Trophoblast cell (in vitro differentiated cells and primary cell): ENCODE data around the gene FIGLA.
A peak's percentile ranks its signal among the peaks of the same experiment; 100 is the strongest.

Experiments
- DNase-seq, 2 donors: peaks; one replicate each; pipeline ENCODE4 v3.0.0-alpha.2; 2016
- H2AFZ ChIP-seq: 2 replicates; pipeline ENCODE4 v1.6.1; 2013; ENCODE audit warnings: low read length, moderate library complexity, mild to moderate bottlenecking; ENCODE audit not compliant: insufficient read depth, poor library complexity
- H2AK5ac ChIP-seq: 2 replicates; pipeline ENCODE4 v1.6.1; 2013; ENCODE audit warnings: mild to moderate bottlenecking, low read length
- H2BK120ac ChIP-seq: 2 replicates; pipeline ENCODE4 v1.6.1; 2013; ENCODE audit warnings: low read length, mild to moderate bottlenecking, moderate library complexity; ENCODE audit not compliant: insufficient read depth, poor library complexity
- H2BK12ac ChIP-seq: 2 replicates; pipeline ENCODE4 v1.6.1; 2013; ENCODE audit warnings: mild to moderate bottlenecking, low read length, moderate library complexity
- H2BK5ac ChIP-seq: 2 replicates; pipeline ENCODE4 v1.6.1; 2013; ENCODE audit warnings: low read length, low read depth, moderate library complexity, mild to moderate bottlenecking; ENCODE audit not compliant: poor library complexity
- H3K14ac ChIP-seq: 2 replicates; pipeline ENCODE4 v1.6.1; 2013; ENCODE audit warnings: mild to moderate bottlenecking, low read length
- H3K18ac ChIP-seq: 2 replicates; pipeline ENCODE4 v1.6.1; 2013; ENCODE audit warnings: mild to moderate bottlenecking, low read length
- H3K23ac ChIP-seq: 2 replicates; pipeline ENCODE4 v1.6.1; 2013; ENCODE audit warnings: low read length
- H3K27ac ChIP-seq: 2 replicates; pipeline ENCODE4 v1.5.1; 2013; ENCODE audit warnings: low read depth, mild to moderate bottlenecking, inconsistent platforms, low read length, moderate library complexity
- H3K27me3 ChIP-seq: 2 replicates; pipeline ENCODE4 v1.6.1; 2013; ENCODE audit warnings: inconsistent platforms, mild to moderate bottlenecking, low read length, moderate library complexity; ENCODE audit not compliant: insufficient read depth
- H3K36me3 ChIP-seq, 2 experiments: 1 replicate in 1 of 2; 2 replicates in 1 of 2; pipeline ENCODE4 v1.6.1; 2013; ENCODE audit warnings: low read length in 2 of 2, mild to moderate bottlenecking in 2 of 2, moderate library complexity in 1 of 2; ENCODE audit not compliant: insufficient read depth in 2 of 2, control insufficient read depth in 1 of 2
- H3K4ac ChIP-seq: 2 replicates; pipeline ENCODE4 v1.6.1; 2013; ENCODE audit warnings: low read depth, mild to moderate bottlenecking, low read length, moderate library complexity
- H3K4me1 ChIP-seq, 2 experiments: 1 replicate in 1 of 2; 2 replicates in 1 of 2; pipeline ENCODE4 v1.6.1; 2013; ENCODE audit warnings: low read length in 2 of 2, mild to moderate bottlenecking in 2 of 2, moderate library complexity in 1 of 2; ENCODE audit not compliant: insufficient read depth in 2 of 2, control insufficient read depth in 1 of 2
- H3K4me2 ChIP-seq: 2 replicates; pipeline ENCODE4 v1.6.1; 2013; ENCODE audit warnings: inconsistent platforms, mild to moderate bottlenecking, low read length, moderate library complexity
- H3K4me3 ChIP-seq: 2 replicates; pipeline ENCODE4 v1.5.1; 2013; ENCODE audit warnings: mild to moderate bottlenecking, low read depth, low read length, inconsistent platforms
- H3K79me1 ChIP-seq: one replicate; pipeline ENCODE4 v1.6.1; 2013; ENCODE audit warnings: low read length
- H3K79me2 ChIP-seq: 2 replicates; pipeline ENCODE4 v1.6.1; 2013; ENCODE audit warnings: low read length, mild to moderate bottlenecking; ENCODE audit not compliant: control insufficient read depth, insufficient read depth, poor library complexity
- H3K9ac ChIP-seq: 2 replicates; pipeline ENCODE4 v1.6.1; 2013; ENCODE audit warnings: mild to moderate bottlenecking, low read length
- H3K9me3 ChIP-seq: 2 replicates; pipeline ENCODE4 v1.6.1; 2013; ENCODE audit warnings: low read depth, mild to moderate bottlenecking, control low read depth, inconsistent platforms, low read length; ENCODE audit not compliant: insufficient read depth
- H4K12ac ChIP-seq: 2 replicates; pipeline ENCODE4 v1.6.1; 2013; ENCODE audit warnings: low read depth, mild to moderate bottlenecking, low read length, moderate library complexity
- H4K8ac ChIP-seq: 2 replicates; pipeline ENCODE4 v1.6.1; 2013; ENCODE audit warnings: low read depth, mild to moderate bottlenecking, low read length, moderate library complexity
- H4K91ac ChIP-seq: one replicate; pipeline ENCODE4 v1.6.1; 2013; ENCODE audit warnings: low read depth, mild to moderate bottlenecking, low read length, moderate library complexity
- WGBS: extraction: QIAGEN DNeasy Blood & Tissue Kit; methylation state at CpG from one replicate; pipeline ENCODE4 v1.1.7; 2013; ENCODE audit warnings: missing lambda C conversion rate; ENCODE audit not compliant: insufficient read length, insufficient coverage; ENCODE audit errors: extremely low coverage; 5-methylcytosine and 5-hydroxymethylcytosine counted together

The FIGLA gene

GRCh38 chr2:70830366-70830765 lies 39.9 kb upstream of the FIGLA start:
- Histone ChIP-seq H3K4ac (no peak overlapping the region), H2BK120ac (no peak overlapping the region), H3K27me3 (no peaks in the 10 kb centered on the region), H4K8ac (no peak overlapping the region), H3K18ac (no peak overlapping the region), H4K91ac (no peak overlapping the region), H3K14ac (no peak overlapping the region), H3K4me2 (no peak overlapping the region), H2BK12ac (no peak overlapping the region), H3K9me3 (peaks cover 4% of the 10 kb centered on the region), H2BK5ac (no peak overlapping the region), H2AK5ac (no peak overlapping the region), H3K79me2 (no peaks in the 10 kb centered on the region), H3K27ac (no peak overlapping the region), H3K79me1 (no peaks in the 10 kb centered on the region), H3K4me3 (no peak overlapping the region), H3K36me3 (no peaks in the 10 kb centered on the region), H3K4me1 (no peaks in the 10 kb centered on the region), H2AFZ (no peak overlapping the region), H3K23ac (no peak overlapping the region), H4K12ac (no peak overlapping the region), H3K9ac (no peak overlapping the region)
- DNase-seq: no peak
- no CpG with 5 or more reads among the region's 5 CpGs for whole genome bisulfite sequencing

DNA sequence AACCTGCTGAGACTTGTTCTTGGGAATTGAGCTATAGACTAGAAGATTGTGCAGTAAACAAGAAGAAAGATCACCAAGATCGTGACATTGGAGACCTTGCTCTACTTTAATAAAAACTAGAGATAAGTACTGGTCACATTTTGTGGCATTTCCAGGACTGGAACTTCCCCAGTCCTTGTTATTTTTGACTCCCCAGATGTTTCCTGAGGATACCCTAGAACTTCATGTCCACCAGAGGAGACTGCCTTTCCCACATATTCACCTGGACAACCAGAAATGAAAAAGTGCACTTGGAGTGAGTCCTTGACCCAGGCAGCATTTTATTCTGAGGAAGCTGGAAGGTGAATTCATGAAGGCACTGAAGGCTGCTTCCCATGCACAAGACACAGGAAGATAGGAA lies 39.5 kb upstream of the FIGLA start:
- H3K4me3 ChIP-seq: no peak overlapping the region
- H2BK5ac ChIP-seq: no peak overlapping the region
- no peak overlapping the region for H3K27ac ChIP-seq
- no peaks in the 10 kb centered on the region for H3K79me2 ChIP-seq
- H2BK120ac ChIP-seq: no peak overlapping the region
- no CpG with 5 or more reads among the region's 1 CpG for WGBS
- H4K8ac ChIP-seq: no peak overlapping the region
- H3K9ac ChIP-seq: no peak overlapping the region
- no peak overlapping the region for H2AK5ac ChIP-seq
- no peak overlapping the region for H4K91ac ChIP-seq
- no peak overlapping the region for H3K4me2 ChIP-seq
- no peaks in the 10 kb centered on the region for H3K4me1 ChIP-seq
- H3K4ac ChIP-seq: no peak overlapping the region
- no peak overlapping the region for H2AFZ ChIP-seq
- no peaks in the 10 kb centered on the region for H3K36me3 ChIP-seq
- no peaks in the 10 kb centered on the region for H3K27me3 ChIP-seq
- no peak overlapping the region for H4K12ac ChIP-seq
- no peak overlapping the region for H3K18ac ChIP-seq
- peaks cover 4% of the 10 kb centered on the region for H3K9me3 ChIP-seq
- no peak overlapping the region for H2BK12ac ChIP-seq
- no peak overlapping the region for H3K14ac ChIP-seq
- no peaks in the 10 kb centered on the region for H3K79me1 ChIP-seq
- DNase-seq: no peak
- H3K23ac ChIP-seq: no peak overlapping the region

DNA sequence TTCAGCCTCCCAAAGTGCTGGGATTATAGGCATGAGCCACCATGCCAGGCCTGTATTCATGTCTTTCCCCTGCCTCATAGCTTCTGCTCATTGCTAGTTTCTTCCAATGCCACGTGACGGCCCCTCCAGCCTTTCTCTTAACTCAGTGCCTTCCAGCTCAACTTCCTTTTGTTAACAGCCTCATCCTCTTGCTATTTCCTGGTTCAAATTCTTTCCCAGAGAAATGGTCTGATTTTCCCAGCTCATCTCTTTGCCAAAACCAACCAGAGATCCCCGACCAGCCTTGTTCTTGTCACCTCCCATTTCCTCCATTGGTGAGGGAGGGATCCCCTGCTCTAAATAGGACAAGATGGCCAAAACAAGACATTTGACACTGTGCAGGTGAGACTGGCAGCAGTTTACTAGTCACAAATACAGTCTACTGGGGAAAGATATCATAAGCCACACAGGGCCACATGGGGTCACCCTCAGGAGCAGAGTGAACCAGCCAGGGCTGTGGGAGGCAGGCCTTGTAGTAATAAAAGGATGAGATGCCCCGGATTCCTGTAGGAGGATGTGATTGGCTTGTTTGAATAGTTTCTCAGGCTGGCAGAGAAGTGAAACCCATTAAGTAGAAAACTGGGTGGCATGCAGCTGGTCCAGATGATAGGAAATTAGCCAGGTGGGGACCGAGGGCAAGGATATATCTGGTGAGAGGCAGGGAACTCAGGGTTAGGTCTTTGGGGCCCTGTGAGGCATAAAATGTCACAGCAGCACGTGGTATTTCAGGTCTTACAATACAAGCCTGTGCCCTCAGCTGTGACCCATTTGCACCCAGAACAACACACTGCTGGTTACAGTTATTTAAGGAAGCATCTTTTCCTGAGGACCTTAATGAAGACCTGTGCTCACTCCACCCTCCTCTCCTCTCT lies 38.7 kb upstream of the FIGLA start:
- no peak overlapping the region for H3K4me2 ChIP-seq
- peak in 1 of 2 donors; percentile 3 for DNase-seq
- H3K27me3 ChIP-seq: no peaks in the 10 kb centered on the region
- H4K91ac ChIP-seq: no peak overlapping the region
- H3K4ac ChIP-seq: no peak overlapping the region
- H2BK120ac ChIP-seq: no peak overlapping the region
- no peak overlapping the region for H2AFZ ChIP-seq
- no peaks in the 10 kb centered on the region for H3K36me3 ChIP-seq
- no peaks in the 10 kb centered on the region for H3K4me1 ChIP-seq
- no peak overlapping the region for H3K9ac ChIP-seq
- no peak overlapping the region for H2BK5ac ChIP-seq
- H3K18ac ChIP-seq: no peak overlapping the region
- no peak overlapping the region for H3K27ac ChIP-seq
- H3K23ac ChIP-seq: no peak overlapping the region
- no CpG with 5 or more reads among the region's 6 CpGs for WGBS
- no peaks in the 10 kb centered on the region for H3K79me1 ChIP-seq
- H3K79me2 ChIP-seq: no peaks in the 10 kb centered on the region
- no peak overlapping the region for H3K14ac ChIP-seq
- H2AK5ac ChIP-seq: no peak overlapping the region
- no peak overlapping the region for H2BK12ac ChIP-seq
- peaks cover 4% of the 10 kb centered on the region for H3K9me3 ChIP-seq
- H4K8ac ChIP-seq: no peak overlapping the region
- H4K12ac ChIP-seq: no peak overlapping the region
- H3K4me3 ChIP-seq: no peak overlapping the region

GRCh38 chr2:70828115-70828514 lies 37.7 kb upstream of the FIGLA start:
- Histone ChIP-seq H3K36me3 (no peaks in the 10 kb centered on the region), H3K4ac (no peak overlapping the region), H3K79me2 (no peaks in the 10 kb centered on the region), H2BK120ac (no peak overlapping the region), H3K27me3 (no peaks in the 10 kb centered on the region), H4K91ac (no peak overlapping the region), H2AK5ac (no peak overlapping the region), H3K27ac (no peak overlapping the region), H2BK12ac (no peak overlapping the region), H2BK5ac (no peak overlapping the region), H2AFZ (no peak overlapping the region), H3K79me1 (no peaks in the 10 kb centered on the region), H3K14ac (no peak overlapping the region), H4K12ac (no peak overlapping the region), H3K18ac (no peak overlapping the region), H3K9me3 (peaks cover 4% of the 10 kb centered on the region), H3K23ac (no peak overlapping the region), H3K9ac (no peak overlapping the region), H3K4me2 (no peak overlapping the region), H4K8ac (no peak overlapping the region), H3K4me3 (no peak overlapping the region), H3K4me1 (no peaks in the 10 kb centered on the region)
- DNase-seq: no peak
- WGBS: no CpG with 5 or more reads among the region's 5 CpGs
